ENCODE measurements around the gene SCARF1. TPM values are rescaled to one million over a fixed set of nuclear protein-coding genes. Genes with fewer than 3 reads are reported as not detected.

The SCARF1 gene
- total RNA-seq, 1 experiment from 2014 or later = 0.14 TPM

- no TSS peak for BruUV-seq (replicated peaks)
- H3K27ac Mint-ChIP-seq (ENCODE audit: unreplicated experiment) = no peak overlapping the region
Observed at GRCh38 chr17:1592751-1593629, 52.5 kb downstream of the SCARF1 start.

GRCh38 chr17:1591474-1592090, 54.0 kb downstream of the SCARF1 start:
- intact Hi-C loops (cut with micrococcal nuclease; ENCODE audit: unreplicated experiment) = no loop called here
- no peaks in the 10 kb centered on the region for H3K4me1 Mint-ChIP-seq (ENCODE audit: low read depth, unreplicated experiment)
- no peak overlapping the region for H3K27ac Mint-ChIP-seq (ENCODE audit: unreplicated experiment)
- no peak for TF ChIP-seq CTCF (IDR thresholded peaks at IDR 0.05; ENCODE audit: unreplicated experiment)
- no peaks in the 10 kb centered on the region for H3K27me3 Mint-ChIP-seq (ENCODE audit: unreplicated experiment)
- no peaks in the 10 kb centered on the region for H3K9me3 Mint-ChIP-seq (ENCODE audit: low read depth, unreplicated experiment)
- no peak for DNase-seq
- CTCF ChIA-PET = no interaction called here
- BruUV-seq (replicated peaks) = no TSS peak
- no peaks in the 10 kb centered on the region for H3K36me3 Mint-ChIP-seq (ENCODE audit: insufficient read depth, unreplicated experiment)
- no peak overlapping the region for H3K4me3 Mint-ChIP-seq (ENCODE audit: low read depth, unreplicated experiment)

More at GRCh38 chr17:1592751-1593629, 52.5 kb downstream of the SCARF1 start:
- intact Hi-C loops (cut with micrococcal nuclease; ENCODE audit: unreplicated experiment) = no loop called here
- Mint-ChIP-seq H3K4me1 (ENCODE audit: low read depth, unreplicated experiment) (no peaks in the 10 kb centered on the region), H3K27me3 (ENCODE audit: unreplicated experiment) (no peaks in the 10 kb centered on the region), H3K4me3 (ENCODE audit: low read depth, unreplicated experiment) (no peak overlapping the region), H3K36me3 (ENCODE audit: insufficient read depth, unreplicated experiment) (no peaks in the 10 kb centered on the region), H3K9me3 (ENCODE audit: low read depth, unreplicated experiment) (no peaks in the 10 kb centered on the region)
- no peak for DNase-seq
- TF ChIP-seq CTCF (IDR thresholded peaks at IDR 0.05; ENCODE audit: unreplicated experiment) = no peak
- CTCF ChIA-PET = no interaction called here

- Mint-ChIP-seq H3K4me1 (ENCODE audit: low read depth, unreplicated experiment) (no peaks in the 10 kb centered on the region), H3K9me3 (ENCODE audit: low read depth, unreplicated experiment) (no peaks in the 10 kb centered on the region), H3K27me3 (ENCODE audit: unreplicated experiment) (no peaks in the 10 kb centered on the region), H3K4me3 (ENCODE audit: low read depth, unreplicated experiment) (no peak overlapping the region), H3K27ac (ENCODE audit: unreplicated experiment) (no peak overlapping the region), H3K36me3 (ENCODE audit: insufficient read depth, unreplicated experiment) (no peaks in the 10 kb centered on the region)
- TF ChIP-seq CTCF (IDR thresholded peaks at IDR 0.05; ENCODE audit: unreplicated experiment) = no peak
- CTCF ChIA-PET = interaction anchor here (1.3 kb wide), 1 partner anchor 17 kb away, joined by 3 read pairs; no protein-coding TSS in a partner anchor
- no peak for DNase-seq
- BruUV-seq (replicated peaks) = no TSS peak
- intact Hi-C loops (cut with micrococcal nuclease; ENCODE audit: unreplicated experiment) = no loop called here
Observed at GRCh38 chr17:1590747-1591473, 54.6 kb downstream of the SCARF1 start.

- H3K27ac Mint-ChIP-seq (ENCODE audit: unreplicated experiment) = no peak overlapping the region
- H3K4me1 Mint-ChIP-seq (ENCODE audit: low read depth, unreplicated experiment) = no peaks in the 10 kb centered on the region
- no peak overlapping the region for H3K4me3 Mint-ChIP-seq (ENCODE audit: low read depth, unreplicated experiment)
- BruUV-seq (replicated peaks) = no TSS peak
- intact Hi-C loops (cut with micrococcal nuclease; ENCODE audit: unreplicated experiment) = no loop called here
- H3K36me3 Mint-ChIP-seq (ENCODE audit: insufficient read depth, unreplicated experiment) = no peaks in the 10 kb centered on the region
- H3K9me3 Mint-ChIP-seq (ENCODE audit: low read depth, unreplicated experiment) = no peaks in the 10 kb centered on the region
- DNase-seq = peak; percentile 66
- TF ChIP-seq CTCF (IDR thresholded peaks at IDR 0.05; ENCODE audit: unreplicated experiment) = no peak
- no peaks in the 10 kb centered on the region for H3K27me3 Mint-ChIP-seq (ENCODE audit: unreplicated experiment)
- CTCF ChIA-PET = interaction anchor here (1.3 kb wide), 1 partner anchor 16 kb away, joined by 3 read pairs; no protein-coding TSS in a partner anchor
Observed at GRCh38 chr17:1590029-1590746, 55.3 kb downstream of the SCARF1 start.

Data from Calu3 (cell line).